Right lobe of liver (tissue), 4 donors: Measurements from ENCODE around the gene HORMAD1.

Experiments
- CTCF ChIP-seq, 4 donors: fragments of 200-600 bp in 3 of 4; fragments of 450-650 bp in 1 of 4; IDR thresholded peaks; one replicate each; pipeline versions ENCODE4 v1.5.1 to v1.8.0; 2016 to 2022; ENCODE audit warnings: antibody characterized with exemption in 4 of 4, mild to moderate bottlenecking in 2 of 4
- POLR2A ChIP-seq: fragments of 450-650 bp; IDR thresholded peaks from one replicate; pipeline ENCODE4 v1.6.1; 2017; ENCODE audit warnings: antibody characterized with exemption, mild to moderate bottlenecking
- donor health status: DM: no; HTN: no; CAD: no.
- donor health status: DM: no; HTN: no; CAD: no.
- donor health status: DM: no; HTN: yes; CAD: no.

- TF ChIP-seq CTCF (IDR thresholded peaks at IDR 0.05) (no peak), POLR2A (no peak)
Measured at GRCh38 chr1:150724336-150724735, 3.6 kb upstream of the HORMAD1 start.
